Heart left ventricle (tissue), 16 donors: ENCODE results near the gene MYO7A. TPM values are rescaled to one million over a fixed set of nuclear protein-coding genes. Genes with fewer than 3 reads are reported as not detected.

Experiments
- ATAC-seq, 4 donors: fragments of 200-7000 bp; cut with Tn5 transposase; one replicate each; pipeline ENCODE4 v1.9.1; 2020 to 2022; ENCODE audit warnings: moderate library complexity in 4 of 4, mild to moderate bottlenecking in 3 of 4, moderate number of reproducible peaks in 1 of 4
- DNase-seq, 5 donors: peaks; one replicate each; pipeline ENCODE4 v3.0.0-alpha.2; 2020
- H3K27ac ChIP-seq, 12 donors: fragments of 200-600 bp; sonication (generic) in 4 of 12; one replicate each; pipeline versions ENCODE4 v1.5.0 to v1.8.0; 2016 to 2022; ENCODE audit warnings: mild to moderate bottlenecking in 2 of 12
- H3K27me3 ChIP-seq, 9 donors: fragments of 200-600 bp; sonication (generic) in 2 of 9; one replicate each; pipeline versions ENCODE4 v1.5.1 to v1.8.0; 2016 to 2022; ENCODE audit warnings: mild to moderate bottlenecking in 3 of 9
- H3K36me3 ChIP-seq, 9 donors: fragments of 200-600 bp; sonication (generic) in 2 of 9; one replicate each; pipeline versions ENCODE4 v1.5.0 to v1.8.0; 2018 to 2022; ENCODE audit warnings: mild to moderate bottlenecking in 2 of 9
- H3K4me1 ChIP-seq, 12 donors: fragments of 200-600 bp; sonication (generic) in 4 of 12; one replicate each; pipeline versions ENCODE4 v1.5.0 to v1.8.0; 2016 to 2022; ENCODE audit warnings: mild to moderate bottlenecking in 3 of 12
- H3K4me3 ChIP-seq, 12 donors: fragments of 200-600 bp; sonication (generic) in 4 of 12; one replicate each; pipeline versions ENCODE4 v1.5.0 to v1.8.0; 2017 to 2022; ENCODE audit warnings: mild to moderate bottlenecking in 9 of 12, moderate library complexity in 4 of 12
- H3K9me3 ChIP-seq, 12 donors: fragments of 200-600 bp; sonication (generic) in 4 of 12; one replicate each; pipeline versions ENCODE4 v1.5.0 to v1.8.0; 2016 to 2022; ENCODE audit warnings: mild to moderate bottlenecking in 1 of 12
- POLR2A ChIP-seq, 2 donors: fragments of 450-650 bp; IDR thresholded peaks; one replicate each; pipeline ENCODE4 v1.6.1; 2017; ENCODE audit warnings: antibody characterized with exemption in 2 of 2, mild to moderate bottlenecking in 2 of 2, moderate library complexity in 2 of 2
- WGBS, 4 donors: extraction: QIAGEN DNeasy Blood & Tissue Kit in 2 of 4; methylation state at CpG; one replicate each; pipeline versions ENCODE4 v1.1.5 to v1.1.7; 2013 to 2018; 5-methylcytosine and 5-hydroxymethylcytosine counted together
- intact Hi-C, 10 donors: fragments of 100-400 bp; cut with DNase I; formaldehyde crosslinking; loops; one replicate each; pipeline versions ENCODE4 v1.11.1 to v1.14.2; 2022
- polyA plus RNA-seq, 2 donors: library from polyadenylated mRNA; stranded (reverse); fragments of 200-250 nt; gene quantifications; one replicate each; pipeline ENCODE4 v1.2.3, GENCODE V29; 2013
- total RNA-seq, 9 donors: library from RNA; depleted of rRNA in 2 of 9; stranded (reverse); fragments of >200 nt in 2 of 9; fragmentation: NEBNext Ultra II Directional in 3 of 9; extraction: Animal tissue kit (Norgen Biotek cat#: 25700) in 3 of 9; gene quantifications; one replicate each; pipeline versions ENCODE4 v1.1.0 to v1.2.4, GENCODE V29; 2016 to 2023
- TF ChIP-seq, protein P1 (sequence below), 12 donors: fragments of 200-600 bp; sonication (generic) in 4 of 12; IDR thresholded peaks; one replicate each; pipeline versions ENCODE4 v1.5.0 to v1.8.0; 2018 to 2022; ENCODE audit warnings: antibody characterized with exemption in 12 of 12, mild to moderate bottlenecking in 5 of 12
- donor health status: ischemic (EF 13 %, LVEDD 7.1; RV severe dilation, severe dysfunction).
- donor health status: healthy with polysubstance abuse.
- donor health status: DM: no; HTN: yes; CAD: no.
- donor health status: DM: no; HTN: no; CAD: no.
- donor health status: ischemic (EF 25% LVEDD 6.9; RV normal size, moderate dysfunction).
- donor health status: ischemic (EF 25% LVEDD 5.7; RV mildly dilated, moderate dysfunction).
- donor health status: healthy.
- donor health status: DM: yes; HTN: yes; CAD: no.
- donor health status: ischemic (EF 35%, LVEDD 5.7; RV mildly dilated, moderate dysfunction).
- donor health status: nonischemic (EF 11% LVEDD 7.7; RV severe dilation, severe dysfunction).
- donor health status: DM: yes; HTN: yes; CAD: no.
- donor health status: PGD.
- donor health status: ischemic (EF 29% LVEDD 5.4; RV normal size, mild dysfunction).
- donor health status: nonischemic (EF 23%, LVEDD 6.1; RV moderate dilation, normal function).

The MYO7A gene
- total and polyA plus RNA-seq, 11 donors = 1.0 to 17.1 (median 2.7) TPM

- ATAC-seq (no peak), DNase-seq (peak in 2 of 5 donors; percentile 23 to 51)
- H3K27me3 ChIP-seq = no peaks in the 10 kb centered on the region
- no peaks in the 10 kb centered on the region for H3K36me3 ChIP-seq
- peaks cover 0 to 8% (median 0%) of the 10 kb centered on the region in 12 donors for H3K9me3 ChIP-seq
- intact Hi-C loops = loop anchor here in 1 of 10 donors (10.0 kb wide), 1 partner anchor 287 kb away; no protein-coding TSS in a partner anchor
- H3K27ac ChIP-seq = no peak overlapping the region
- peaks cover 0 to 26% (median 14%) of the 10 kb centered on the region in 12 donors for H3K4me1 ChIP-seq
- TF ChIP-seq, protein P1, sequence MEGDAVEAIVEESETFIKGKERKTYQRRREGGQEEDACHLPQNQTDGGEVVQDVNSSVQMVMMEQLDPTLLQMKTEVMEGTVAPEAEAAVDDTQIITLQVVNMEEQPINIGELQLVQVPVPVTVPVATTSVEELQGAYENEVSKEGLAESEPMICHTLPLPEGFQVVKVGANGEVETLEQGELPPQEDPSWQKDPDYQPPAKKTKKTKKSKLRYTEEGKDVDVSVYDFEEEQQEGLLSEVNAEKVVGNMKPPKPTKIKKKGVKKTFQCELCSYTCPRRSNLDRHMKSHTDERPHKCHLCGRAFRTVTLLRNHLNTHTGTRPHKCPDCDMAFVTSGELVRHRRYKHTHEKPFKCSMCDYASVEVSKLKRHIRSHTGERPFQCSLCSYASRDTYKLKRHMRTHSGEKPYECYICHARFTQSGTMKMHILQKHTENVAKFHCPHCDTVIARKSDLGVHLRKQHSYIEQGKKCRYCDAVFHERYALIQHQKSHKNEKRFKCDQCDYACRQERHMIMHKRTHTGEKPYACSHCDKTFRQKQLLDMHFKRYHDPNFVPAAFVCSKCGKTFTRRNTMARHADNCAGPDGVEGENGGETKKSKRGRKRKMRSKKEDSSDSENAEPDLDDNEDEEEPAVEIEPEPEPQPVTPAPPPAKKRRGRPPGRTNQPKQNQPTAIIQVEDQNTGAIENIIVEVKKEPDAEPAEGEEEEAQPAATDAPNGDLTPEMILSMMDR (IDR thresholded peaks at IDR 0.05) = no peak
- no peak for TF ChIP-seq POLR2A (IDR thresholded peaks at IDR 0.05)
- H3K4me3 ChIP-seq = no peak overlapping the region
- WGBS, 4 donors = 83 to 94% (median 93%) methylated on average over 1 to 9 of the region's 9 CpGs
These were observed 46.6 kb upstream of the MYO7A start for GRCh38 chr11:77081381-77081851.

GRCh38 chr11:77081976-77082836 lies 45.8 kb upstream of the MYO7A start:
- H3K27me3 ChIP-seq = no peaks in the 10 kb centered on the region
- H3K4me1 ChIP-seq = peaks cover 0 to 27% (median 14%) of the 10 kb centered on the region in 12 donors

DNA sequence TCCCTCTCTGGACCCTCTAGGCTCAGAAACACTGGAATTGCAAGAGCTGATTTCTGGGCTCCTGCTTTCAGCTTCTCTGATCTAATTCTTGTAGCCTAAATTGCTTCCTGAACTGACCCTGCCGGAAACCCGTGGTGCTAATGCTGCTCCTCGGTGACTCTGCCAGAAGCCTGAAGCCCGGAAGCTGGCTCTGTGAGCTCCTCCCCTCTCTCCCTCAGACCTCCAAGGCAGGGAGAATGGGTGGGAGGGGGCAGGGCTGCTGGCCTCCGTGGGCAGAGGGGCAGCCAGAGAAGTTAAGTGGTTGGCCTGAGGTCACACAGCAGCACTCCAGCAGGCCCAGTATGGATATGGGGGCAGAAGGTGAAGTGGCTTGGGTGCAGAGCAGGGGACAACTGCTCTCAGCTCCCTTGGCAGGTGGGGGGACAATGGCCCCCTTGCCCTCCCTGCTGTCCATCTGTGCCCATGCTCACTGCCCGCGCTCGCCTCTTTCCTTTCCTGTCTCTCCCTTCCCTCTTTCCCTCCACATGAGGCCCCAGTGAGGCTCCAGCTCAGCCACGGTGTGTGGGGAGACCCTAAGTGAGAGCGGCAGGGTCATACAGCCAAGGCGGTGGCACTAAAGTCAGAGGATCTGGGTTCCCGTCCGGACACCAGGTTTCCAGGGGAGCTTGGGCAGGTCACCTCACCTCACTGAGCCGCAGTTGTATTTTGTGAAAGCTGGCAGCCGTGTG lies 45.0 kb upstream of the MYO7A start:
- H3K27me3 ChIP-seq = no peaks in the 10 kb centered on the region
- intact Hi-C loops = loop anchor here in 1 of 10 donors (10.0 kb wide), 1 partner anchor 288 kb away; no protein-coding TSS in a partner anchor
- no peaks in the 10 kb centered on the region for H3K36me3 ChIP-seq
- TF ChIP-seq, protein P1 (IDR thresholded peaks at IDR 0.05) = no peak
- no peak for TF ChIP-seq POLR2A (IDR thresholded peaks at IDR 0.05)
- H3K9me3 ChIP-seq = peaks cover 0 to 7% (median 0%) of the 10 kb centered on the region in 12 donors
- 60 to 76% (median 72%) methylated on average over 15 of the region's 15 CpGs for WGBS, 4 donors
- DNase-seq (peak; percentile 65 to 76 (median 70)), ATAC-seq (peak; percentile 71 to 90 (median 82))
- H3K4me1 ChIP-seq = peaks cover 0 to 27% (median 14%) of the 10 kb centered on the region in 12 donors
- peak overlapping the region; percentile 8 to 82 (median 56) for H3K27ac ChIP-seq
- H3K4me3 ChIP-seq = peak overlapping the region in 3 of 12 donors; percentile 6 to 23 (median 16)

More at GRCh38 chr11:77081976-77082836, 45.8 kb upstream of the MYO7A start:
- peaks cover 0 to 8% (median 0%) of the 10 kb centered on the region in 12 donors for H3K9me3 ChIP-seq
- peak in 3 of 5 donors; percentile 4 to 52 (median 14) for DNase-seq
- peak in 1 of 4 donors; percentile 6 for ATAC-seq
- peak overlapping the region in 2 of 12 donors; percentile 16 to 23 for H3K4me3 ChIP-seq
- 61 to 68% (median 66%) methylated on average over 10 to 11 of the region's 11 CpGs for WGBS, 4 donors
- TF ChIP-seq, protein P1 (IDR thresholded peaks at IDR 0.05) = no peak
- TF ChIP-seq POLR2A (IDR thresholded peaks at IDR 0.05) = no peak
- H3K27ac ChIP-seq = peak overlapping the region; percentile 8 to 82 (median 56)
- intact Hi-C loops = loop anchor here in 1 of 10 donors (10.0 kb wide), 1 partner anchor 287 kb away; no protein-coding TSS in a partner anchor
- H3K36me3 ChIP-seq = no peaks in the 10 kb centered on the region
